Measurements from ENCODE around the gene PSMB4. TPM values are rescaled to one million over a fixed set of nuclear protein-coding genes. Genes with fewer than 3 reads are reported as not detected.
"Not testable (repeated sequence)": the region's sequence is repeated elsewhere in the genome, so short reads cannot be mapped to it uniquely, and the experiment has no call there.

Gene PSMB4
- total RNA-seq, 1 donor from 2014 or later = 301 TPM

DNA sequence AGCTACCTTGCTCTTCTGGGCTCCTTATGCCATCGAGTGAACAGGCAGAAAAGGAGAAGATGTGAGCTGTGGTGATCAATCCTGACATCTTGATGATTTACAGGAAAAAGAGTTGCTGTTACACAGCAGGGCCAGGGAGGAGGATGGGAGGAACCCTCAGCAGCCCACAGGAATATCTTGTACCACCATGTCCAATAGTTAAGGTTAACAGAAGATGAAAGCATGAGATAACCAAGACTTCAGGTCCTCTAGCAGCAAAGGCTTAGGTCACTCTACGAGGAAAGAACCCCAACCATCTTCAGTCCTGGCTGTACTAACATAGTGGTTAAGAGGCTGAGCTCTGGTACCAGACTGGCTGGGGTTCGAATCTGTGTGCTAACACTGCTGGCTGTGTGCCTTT, 14.8 kb upstream of the PSMB4 start:
- TF ChIP-seq, protein P1, sequence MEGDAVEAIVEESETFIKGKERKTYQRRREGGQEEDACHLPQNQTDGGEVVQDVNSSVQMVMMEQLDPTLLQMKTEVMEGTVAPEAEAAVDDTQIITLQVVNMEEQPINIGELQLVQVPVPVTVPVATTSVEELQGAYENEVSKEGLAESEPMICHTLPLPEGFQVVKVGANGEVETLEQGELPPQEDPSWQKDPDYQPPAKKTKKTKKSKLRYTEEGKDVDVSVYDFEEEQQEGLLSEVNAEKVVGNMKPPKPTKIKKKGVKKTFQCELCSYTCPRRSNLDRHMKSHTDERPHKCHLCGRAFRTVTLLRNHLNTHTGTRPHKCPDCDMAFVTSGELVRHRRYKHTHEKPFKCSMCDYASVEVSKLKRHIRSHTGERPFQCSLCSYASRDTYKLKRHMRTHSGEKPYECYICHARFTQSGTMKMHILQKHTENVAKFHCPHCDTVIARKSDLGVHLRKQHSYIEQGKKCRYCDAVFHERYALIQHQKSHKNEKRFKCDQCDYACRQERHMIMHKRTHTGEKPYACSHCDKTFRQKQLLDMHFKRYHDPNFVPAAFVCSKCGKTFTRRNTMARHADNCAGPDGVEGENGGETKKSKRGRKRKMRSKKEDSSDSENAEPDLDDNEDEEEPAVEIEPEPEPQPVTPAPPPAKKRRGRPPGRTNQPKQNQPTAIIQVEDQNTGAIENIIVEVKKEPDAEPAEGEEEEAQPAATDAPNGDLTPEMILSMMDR (IDR thresholded peaks at IDR 0.05; ENCODE audit: insufficient read depth, low read length, poor library complexity, severe bottlenecking) = no peak
- DNase-seq (ENCODE audit: low read depth) = no peak
- H3K36me3 ChIP-seq (ENCODE audit: control insufficient read depth, insufficient read depth, low read length) = no peaks in the 10 kb centered on the region
- no peaks in the 10 kb centered on the region for H3K27me3 ChIP-seq (ENCODE audit: control insufficient read depth, insufficient read depth, low read length)
- H3K4me3 ChIP-seq (ENCODE audit: low read depth, low read length) = no peak overlapping the region

DNA sequence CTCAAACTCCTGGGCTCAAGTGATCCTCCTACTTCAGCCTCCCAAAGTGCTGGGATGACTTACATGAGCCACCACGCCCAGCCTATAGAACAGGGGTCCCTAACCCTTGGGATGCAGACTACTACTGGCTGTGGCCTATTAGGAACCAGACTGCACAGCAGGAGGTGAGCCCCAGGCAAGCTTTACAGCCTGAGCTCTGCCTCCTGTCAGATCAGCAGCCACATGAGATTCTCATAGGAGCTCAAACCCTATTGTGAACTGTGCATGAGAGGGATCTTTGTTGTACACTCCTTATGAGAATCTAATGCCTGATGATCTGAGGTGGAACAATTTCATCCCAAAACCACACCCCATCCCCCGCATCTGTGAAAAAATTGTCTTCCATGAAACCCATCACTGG, 13.4 kb upstream of the PSMB4 start:
- H3K36me3 ChIP-seq (ENCODE audit: control insufficient read depth, insufficient read depth, low read length) = no peaks in the 10 kb centered on the region
- H3K27me3 ChIP-seq (ENCODE audit: control insufficient read depth, insufficient read depth, low read length) = no peaks in the 10 kb centered on the region
- no peak overlapping the region for H3K4me3 ChIP-seq (ENCODE audit: low read depth, low read length)
- DNase-seq (ENCODE audit: low read depth) = no peak
- TF ChIP-seq, protein P1 (IDR thresholded peaks at IDR 0.05; ENCODE audit: insufficient read depth, low read length, poor library complexity, severe bottlenecking) = no peak

DNA sequence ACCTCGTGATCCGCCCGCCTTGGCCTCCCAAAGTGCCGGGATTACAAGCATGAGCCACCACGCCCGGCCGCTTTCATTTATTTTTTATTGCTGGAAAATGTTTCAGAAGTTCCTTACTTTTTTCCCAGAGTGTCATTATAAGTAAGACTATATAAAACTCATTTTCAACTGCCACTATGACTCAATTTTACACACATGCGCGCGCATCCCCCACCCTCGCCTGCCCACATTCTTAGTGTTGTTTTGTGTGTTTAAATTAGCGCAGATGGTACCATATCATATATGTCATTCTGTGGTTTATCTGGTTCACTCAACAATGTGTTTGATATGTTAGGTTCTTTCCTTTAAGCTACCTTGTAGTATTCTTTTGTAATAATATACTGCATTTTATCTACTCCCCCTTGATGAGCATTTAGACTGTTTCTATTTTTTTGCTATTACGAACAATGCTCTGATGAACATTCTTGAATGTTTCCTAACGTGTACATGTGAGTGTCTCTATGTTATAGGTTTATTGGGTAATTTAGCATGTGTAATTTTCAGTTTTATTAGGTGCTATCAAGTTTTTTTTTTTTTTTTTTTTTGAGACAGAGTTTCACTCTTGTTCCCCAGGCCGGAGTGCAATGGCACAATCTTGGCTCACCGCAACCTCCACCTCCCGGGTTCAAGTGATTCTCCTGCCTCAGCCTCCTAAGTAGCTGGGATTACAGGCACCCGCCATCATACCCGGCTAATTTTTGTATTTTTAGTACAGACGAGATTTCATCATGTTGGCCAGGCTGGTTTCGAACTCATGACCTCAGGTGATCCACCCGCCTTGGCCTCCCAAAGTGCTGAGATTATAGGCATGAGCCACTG, 8.9 kb upstream of the PSMB4 start:
- not testable (repeated sequence) for DNase-seq (ENCODE audit: low read depth); H3K27me3 ChIP-seq (ENCODE audit: control insufficient read depth, insufficient read depth, low read length); H3K36me3 ChIP-seq (ENCODE audit: control insufficient read depth, insufficient read depth, low read length); H3K4me3 ChIP-seq (ENCODE audit: low read depth, low read length)

DNA sequence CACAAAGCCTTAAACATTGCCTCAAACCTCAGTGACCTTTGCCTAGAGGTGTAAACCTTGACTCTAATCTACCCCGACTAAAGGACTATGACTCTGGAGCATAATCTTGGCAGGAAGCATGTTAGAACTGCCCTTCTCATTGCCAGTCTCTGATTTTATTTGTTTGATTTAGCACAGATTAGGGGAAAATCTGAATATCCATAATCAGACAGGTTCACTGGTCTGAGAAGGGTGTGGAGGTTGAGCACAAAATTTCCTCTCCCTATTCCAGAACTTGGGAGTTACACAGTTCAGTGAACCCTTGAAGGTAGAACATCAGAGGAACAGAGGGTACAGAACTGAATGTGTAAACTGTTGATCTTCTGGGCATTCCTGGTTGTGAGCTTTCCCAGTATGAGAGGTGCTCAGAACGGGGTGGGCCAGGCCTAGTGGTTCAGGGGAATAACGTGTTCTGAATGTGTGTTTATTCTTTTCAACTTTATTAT, 8.3 kb upstream of the PSMB4 start:
- TF ChIP-seq, protein P1 (IDR thresholded peaks at IDR 0.05; ENCODE audit: insufficient read depth, low read length, poor library complexity, severe bottlenecking) = no peak
- Histone ChIP-seq H3K4me3 (ENCODE audit: low read depth, low read length) (no peak overlapping the region), H3K27me3 (ENCODE audit: control insufficient read depth, insufficient read depth, low read length) (no peaks in the 10 kb centered on the region), H3K36me3 (ENCODE audit: control insufficient read depth, insufficient read depth, low read length) (no peaks in the 10 kb centered on the region)
- no peak for DNase-seq (ENCODE audit: low read depth)

DNA sequence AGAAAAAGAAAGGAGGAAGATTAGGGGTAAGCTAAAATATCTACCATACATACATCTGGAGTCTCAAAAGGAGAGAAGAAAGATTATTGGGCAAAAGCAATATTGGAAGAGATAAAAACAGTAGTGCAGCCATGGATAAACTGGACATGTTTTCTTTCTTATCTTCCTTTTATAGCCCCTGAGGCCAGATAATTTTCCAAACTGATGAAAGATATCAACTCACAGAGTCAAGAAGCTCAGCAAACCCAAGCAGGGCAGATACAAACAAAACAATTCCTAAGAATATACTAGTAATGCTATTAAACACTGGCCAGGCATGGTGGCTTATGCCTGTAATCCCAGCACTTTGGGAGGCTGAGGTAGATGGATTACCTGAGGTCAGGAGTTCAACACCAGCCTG, 5.8 kb upstream of the PSMB4 start:
- DNase-seq (ENCODE audit: low read depth) = no peak
- no peaks in the 10 kb centered on the region for H3K36me3 ChIP-seq (ENCODE audit: control insufficient read depth, insufficient read depth, low read length)
- H3K4me3 ChIP-seq (ENCODE audit: low read depth, low read length) = no peak overlapping the region
- TF ChIP-seq, protein P1 (IDR thresholded peaks at IDR 0.05; ENCODE audit: insufficient read depth, low read length, poor library complexity, severe bottlenecking) = no peak
- H3K27me3 ChIP-seq (ENCODE audit: control insufficient read depth, insufficient read depth, low read length) = no peaks in the 10 kb centered on the region

DNA sequence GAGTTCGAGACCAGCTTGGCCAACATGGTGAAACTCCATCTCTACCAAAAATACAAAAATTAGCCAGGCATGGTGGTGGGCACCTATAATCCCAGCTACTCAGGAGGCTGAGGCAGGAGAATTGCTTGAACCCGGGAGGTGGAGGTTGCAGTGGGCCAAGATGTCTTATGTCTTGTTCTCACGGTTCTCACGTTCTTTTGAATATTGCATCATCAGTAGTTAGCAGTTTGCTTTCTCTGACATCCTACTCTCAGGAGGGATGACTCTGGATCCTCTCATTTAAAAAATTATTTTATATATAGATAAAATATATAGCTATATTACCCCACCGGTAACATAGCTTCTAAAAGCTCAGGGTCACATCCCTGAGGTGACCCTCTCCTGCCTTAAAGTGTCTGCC, 3.1 kb upstream of the PSMB4 start:
- not testable (repeated sequence) for DNase-seq (ENCODE audit: low read depth); H3K36me3 ChIP-seq (ENCODE audit: control insufficient read depth, insufficient read depth, low read length); H3K4me3 ChIP-seq (ENCODE audit: low read depth, low read length); H3K27me3 ChIP-seq (ENCODE audit: control insufficient read depth, insufficient read depth, low read length)

Data from kidney epithelial cell (primary cell).